ENCODE results near the gene HDGFL2.

Gene HDGFL2

GRCh38 chr19:4445963-4446703 is 26.0 kb upstream of the HDGFL2 start:
- no peak for DNase-seq

GRCh38 chr19:4446704-4447200 is 25.3 kb upstream of the HDGFL2 start:
- DNase-seq = no peak

GRCh38 chr19:4447327-4448146 is 24.6 kb upstream of the HDGFL2 start:
- DNase-seq = no peak

GRCh38 chr19:4448147-4448985 is 23.7 kb upstream of the HDGFL2 start:
- no peak for DNase-seq

GRCh38 chr19:4449022-4449638 is 23.0 kb upstream of the HDGFL2 start:
- no peak for DNase-seq

- no peak for DNase-seq
Observed at GRCh38 chr19:4449639-4450028, 22.5 kb upstream of the HDGFL2 start.

GRCh38 chr19:4452230-4452990 is 19.7 kb upstream of the HDGFL2 start:
- no peak for DNase-seq

GRCh38 chr19:4453232-4454179 is 18.6 kb upstream of the HDGFL2 start:
- DNase-seq = no peak

- DNase-seq = no peak
Observed at GRCh38 chr19:4454747-4455718, 17.1 kb upstream of the HDGFL2 start.

- DNase-seq = no peak
Observed at GRCh38 chr19:4455719-4456475, 16.2 kb upstream of the HDGFL2 start.

GRCh38 chr19:4456476-4456842 is 15.6 kb upstream of the HDGFL2 start:
- no peak for DNase-seq

GRCh38 chr19:4456843-4457653 is 15.0 kb upstream of the HDGFL2 start:
- DNase-seq = peak in 1 of 2 experiments; percentile 31

- DNase-seq = peak; percentile 92 to 96
Observed at GRCh38 chr19:4457654-4458395, 14.3 kb upstream of the HDGFL2 start, which contains the start of gene UBXN6. Gene UBXN6 (minus strand): TSS chr19:4457794. CDS start chr19:4457697, 97 bp downstream.

GRCh38 chr19:4464815-4465581 is 7.1 kb upstream of the HDGFL2 start:
- DNase-seq = no peak

- DNase-seq = no peak
Observed at GRCh38 chr19:4467835-4468234, 4.3 kb upstream of the HDGFL2 start.

Data from SW 1271 (cell line).